Measurements from ENCODE around the gene IL1RAPL2.
"Not testable (repeated sequence)": the region's sequence is repeated elsewhere in the genome, so short reads cannot be mapped to it uniquely, and the experiment has no call there.

Gene IL1RAPL2

DNA sequence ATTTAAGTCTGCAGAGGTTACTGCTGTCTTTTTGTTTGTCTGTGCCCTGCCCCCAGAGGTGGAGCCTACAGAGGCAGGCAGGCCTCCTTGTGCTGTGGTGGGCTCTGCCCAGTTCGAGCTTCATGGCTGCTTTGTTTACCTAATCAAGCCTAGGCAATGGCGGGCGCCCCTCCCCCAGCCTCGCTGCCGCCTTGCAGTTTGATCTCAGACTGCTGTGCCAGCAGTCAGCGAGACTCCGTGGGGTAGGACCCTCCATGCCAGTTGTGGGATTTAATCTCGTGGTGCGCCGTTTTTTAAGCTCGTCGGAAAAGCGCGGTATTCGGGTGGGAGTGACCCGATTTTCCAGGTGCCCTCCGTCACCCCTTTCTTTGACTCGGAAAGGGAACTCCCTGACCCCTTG is 111.5 kb downstream of the IL1RAPL2 start:
- not testable (repeated sequence) for DNase-seq

GRCh38 chrX:104679175-104679574 is 113.2 kb downstream of the IL1RAPL2 start:
- DNase-seq = no peak

GRCh38 chrX:104681214-104681613 is 115.2 kb downstream of the IL1RAPL2 start:
- DNase-seq = no peak

DNA sequence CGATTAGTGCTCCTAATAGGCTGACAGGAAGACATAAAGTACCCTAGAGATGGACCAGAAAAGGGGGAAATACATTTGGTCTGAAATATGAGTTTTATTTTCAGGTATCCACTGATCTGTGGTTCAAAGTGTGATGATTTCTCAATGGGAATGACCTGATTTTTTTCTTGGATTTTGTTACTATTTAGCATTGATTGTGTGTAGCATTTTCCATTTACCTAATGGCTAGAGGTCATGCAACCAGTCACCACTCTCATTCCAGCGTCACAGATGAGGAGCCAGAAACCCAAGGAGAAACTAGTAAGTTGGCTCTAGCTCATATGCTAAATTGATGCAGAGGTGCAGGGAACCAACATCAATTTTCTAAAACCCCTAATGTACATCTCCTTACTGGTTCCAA is 118.1 kb downstream of the IL1RAPL2 start:
- DNase-seq = no peak

- no peak for DNase-seq
Measured at GRCh38 chrX:104695593-104695992, 129.6 kb downstream of the IL1RAPL2 start.

DNA sequence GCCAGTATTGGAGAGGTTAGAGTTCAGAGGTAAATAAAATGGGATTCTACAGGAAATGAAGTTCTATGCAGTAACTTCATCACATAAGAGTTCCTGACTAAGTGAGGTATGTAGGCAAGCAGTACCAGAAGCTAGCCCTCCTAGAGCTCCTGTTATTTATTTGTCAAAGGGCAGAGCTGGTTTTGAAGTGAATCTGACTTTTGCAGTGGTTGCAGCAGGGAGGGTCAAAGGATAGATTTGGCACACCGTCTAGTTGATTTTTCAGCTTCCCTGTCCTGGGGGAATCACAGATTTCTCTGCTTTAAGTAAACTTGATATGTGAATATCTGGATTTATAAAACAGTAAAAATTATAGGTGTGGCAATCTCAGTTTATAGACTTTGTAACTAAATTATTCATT is 130.7 kb downstream of the IL1RAPL2 start:
- DNase-seq = no peak

DNA sequence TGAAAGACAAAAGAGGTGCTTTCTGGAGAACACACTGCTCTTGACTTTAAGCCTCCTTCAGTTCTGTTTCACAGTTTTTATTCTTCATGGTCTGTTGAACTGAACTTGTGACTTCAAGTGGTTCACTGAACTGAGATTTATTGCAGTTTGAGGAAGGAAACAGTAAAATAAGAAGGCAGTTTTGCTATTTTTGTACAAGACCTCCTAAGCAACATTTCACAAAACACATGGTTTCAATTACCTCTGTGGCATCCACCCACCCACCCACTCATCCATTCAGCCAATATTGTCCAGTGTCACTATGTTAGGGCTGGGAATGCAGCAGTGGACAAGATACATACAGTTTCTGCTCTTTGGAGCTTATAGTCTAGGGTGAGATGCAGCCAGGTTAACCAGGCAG is 131.3 kb downstream of the IL1RAPL2 start:
- DNase-seq = peak; percentile 17

DNA sequence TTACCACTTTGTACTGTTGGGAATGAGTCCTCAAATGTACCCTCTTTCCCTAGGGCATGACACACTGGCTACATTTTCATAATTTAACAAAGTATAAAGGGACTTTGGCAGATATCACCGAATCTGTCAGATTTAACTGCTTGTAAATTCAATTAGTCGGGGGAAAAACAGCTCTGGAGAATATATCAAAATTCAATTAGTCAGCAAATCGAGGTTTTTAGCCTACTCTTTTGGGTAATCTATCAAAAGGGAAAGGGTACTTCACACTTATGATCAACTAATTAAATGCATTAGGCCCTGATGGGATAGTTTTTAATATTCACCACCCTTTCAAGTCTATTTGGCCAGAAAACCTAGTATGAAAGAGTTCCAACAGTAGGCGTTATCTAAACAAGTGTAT is 141.0 kb downstream of the IL1RAPL2 start:
- no peak for DNase-seq

DNA sequence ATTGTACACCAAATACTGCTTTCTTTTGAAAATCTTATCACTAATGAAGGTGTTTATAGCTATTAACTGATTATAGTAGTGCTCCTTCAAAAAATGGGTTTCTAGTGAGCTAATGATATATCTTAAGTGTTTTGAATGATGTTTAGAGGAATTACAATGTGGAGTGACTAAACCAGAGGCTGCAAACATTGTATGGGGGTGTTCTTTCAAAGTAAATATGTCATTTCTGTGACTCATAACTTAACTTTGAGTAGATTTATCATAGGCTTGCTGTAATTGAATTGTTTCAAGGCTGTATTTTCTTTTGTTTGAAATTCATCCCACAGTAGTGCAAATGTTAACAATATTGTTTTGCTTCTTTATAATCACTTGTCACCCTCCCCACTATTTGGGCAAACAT is 141.6 kb downstream of the IL1RAPL2 start:
- no peak for DNase-seq

GRCh38 chrX:104712515-104712914 is 146.5 kb downstream of the IL1RAPL2 start:
- no peak for DNase-seq

- DNase-seq = no peak
Measured at GRCh38 chrX:104721854-104722253, 155.9 kb downstream of the IL1RAPL2 start.

- no peak for DNase-seq
Measured at GRCh38 chrX:104728456-104728855, 162.5 kb downstream of the IL1RAPL2 start.

GRCh38 chrX:104742355-104742754 is 176.4 kb downstream of the IL1RAPL2 start:
- DNase-seq = no peak

DNA sequence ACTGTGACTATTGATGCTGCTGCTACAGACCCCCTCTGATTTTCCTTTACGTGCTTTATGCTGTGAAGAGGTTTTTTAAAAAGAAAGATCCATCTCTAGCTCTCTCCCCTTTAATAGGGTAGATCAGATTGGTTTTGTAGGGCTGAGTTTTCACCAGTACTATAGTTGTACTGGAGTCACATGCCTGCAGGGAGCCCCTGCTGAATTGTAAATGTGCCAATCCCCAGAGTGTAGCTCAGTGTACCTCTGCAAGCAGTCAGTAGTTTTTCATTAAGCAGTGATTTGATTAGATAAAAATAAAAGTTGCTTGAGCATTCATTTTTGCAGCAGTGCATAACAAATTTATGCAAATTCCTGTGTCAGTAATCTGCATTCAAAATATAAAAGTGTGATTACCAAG is 179.2 kb downstream of the IL1RAPL2 start:
- DNase-seq = no peak

GRCh38 chrX:104749951-104750610 is 184.1 kb downstream of the IL1RAPL2 start:
- peak; percentile 19 for DNase-seq

GRCh38 chrX:104762641-104763040 is 196.6 kb downstream of the IL1RAPL2 start:
- DNase-seq = no peak

DNA sequence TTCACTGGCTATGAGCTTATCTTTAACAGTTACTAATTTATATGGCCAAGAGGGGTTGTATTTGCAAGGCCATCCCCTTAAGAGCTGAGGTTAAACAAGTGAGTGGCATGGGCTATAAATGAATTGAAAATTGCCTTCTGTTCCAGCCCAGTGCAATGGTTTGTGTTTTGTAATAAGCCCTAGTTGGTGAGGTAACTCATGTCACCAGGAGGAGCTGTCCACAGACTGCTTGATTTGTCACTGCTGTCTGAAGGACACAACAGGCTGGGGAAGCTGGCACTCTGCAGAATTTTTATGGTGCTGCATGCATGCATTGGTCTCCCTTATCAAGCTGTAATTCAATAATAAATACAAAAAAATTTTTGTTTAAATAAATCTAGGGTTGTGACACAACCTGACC is 223.8 kb downstream of the IL1RAPL2 start:
- no peak for DNase-seq

GRCh38 chrX:104795804-104796203 is 229.8 kb downstream of the IL1RAPL2 start:
- no peak for DNase-seq

GRCh38 chrX:104803219-104803618 is 237.2 kb downstream of the IL1RAPL2 start:
- no peak for DNase-seq

DNA sequence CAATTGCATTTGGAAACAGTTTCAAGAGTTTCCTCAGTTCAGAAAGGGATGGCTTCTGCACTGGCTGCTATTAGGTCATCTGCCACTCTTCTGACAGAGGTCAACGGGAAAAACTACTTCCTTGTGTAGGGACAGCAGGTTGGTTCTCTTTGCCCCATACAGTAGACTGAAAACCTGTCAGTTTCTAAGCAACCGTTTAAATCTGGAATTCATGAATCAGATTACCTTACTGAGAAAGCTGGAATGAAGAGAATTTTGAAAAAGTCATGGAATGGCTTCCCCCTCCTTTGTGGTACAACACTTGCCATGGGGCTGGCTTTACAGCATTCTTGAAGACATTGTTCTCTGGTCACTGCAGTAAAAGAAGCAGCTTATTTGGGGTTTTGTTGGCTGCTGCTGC is 240.3 kb downstream of the IL1RAPL2 start:
- no peak for DNase-seq

DNA sequence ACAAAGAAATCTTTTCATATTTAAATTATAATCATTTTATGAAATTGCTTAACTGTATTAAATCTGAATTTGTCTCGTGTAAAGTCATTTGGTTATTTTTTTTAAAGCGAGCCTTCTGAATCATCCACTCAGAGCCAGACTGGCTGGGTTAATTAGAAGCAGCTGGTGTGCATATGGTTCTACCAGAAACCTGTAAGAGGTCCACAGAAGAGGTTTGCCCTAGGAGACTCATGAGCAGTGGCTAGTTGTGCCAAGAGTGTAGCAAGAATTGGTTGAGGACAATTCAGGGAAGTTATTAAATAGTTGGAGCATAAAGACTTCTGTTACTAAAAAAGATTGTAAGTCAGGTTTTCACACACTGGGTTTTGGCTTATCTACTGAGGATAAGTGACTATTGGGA is 267.4 kb downstream of the IL1RAPL2 start:
- DNase-seq = no peak

DNA sequence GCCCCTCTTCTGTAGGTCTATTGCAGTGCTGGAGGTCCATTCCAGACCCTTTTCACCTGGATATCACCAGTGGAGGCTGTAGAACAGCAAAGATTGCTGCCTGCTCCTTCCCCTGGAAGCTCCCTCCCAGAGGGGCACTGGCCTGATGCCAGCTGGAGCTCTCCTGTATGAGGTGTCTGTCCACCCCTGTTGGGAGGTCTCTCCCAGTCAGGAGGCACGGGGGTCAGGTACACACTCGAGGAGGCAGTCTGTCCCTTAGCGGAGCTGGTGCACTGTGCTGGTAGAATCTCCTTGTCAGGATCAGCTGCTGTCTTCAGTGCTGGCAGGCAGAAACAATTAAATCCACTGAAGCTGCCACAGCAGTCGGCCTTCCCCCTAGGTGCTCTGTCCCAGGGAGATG is 276.6 kb downstream of the IL1RAPL2 start:
- DNase-seq = no peak

DNA sequence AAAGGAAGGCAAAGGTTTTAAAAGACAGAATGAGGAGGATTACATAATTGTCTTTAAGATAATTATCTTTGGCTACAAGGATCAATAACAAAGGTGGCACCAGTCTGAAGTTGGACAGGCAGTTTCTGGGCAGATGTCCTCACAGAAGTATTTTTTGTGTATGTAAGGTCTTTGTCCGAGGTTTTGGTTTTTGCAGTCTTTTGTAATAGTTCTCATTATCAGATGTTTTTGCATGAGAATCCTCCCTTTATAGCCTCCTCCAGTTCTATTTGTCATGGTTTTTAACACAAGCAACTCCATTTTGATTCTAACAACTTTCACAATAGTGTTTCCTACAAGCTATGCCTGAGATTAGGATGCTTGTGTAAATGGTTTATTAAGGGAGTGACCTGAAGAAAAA is 286.2 kb downstream of the IL1RAPL2 start:
- no peak for DNase-seq

DNA sequence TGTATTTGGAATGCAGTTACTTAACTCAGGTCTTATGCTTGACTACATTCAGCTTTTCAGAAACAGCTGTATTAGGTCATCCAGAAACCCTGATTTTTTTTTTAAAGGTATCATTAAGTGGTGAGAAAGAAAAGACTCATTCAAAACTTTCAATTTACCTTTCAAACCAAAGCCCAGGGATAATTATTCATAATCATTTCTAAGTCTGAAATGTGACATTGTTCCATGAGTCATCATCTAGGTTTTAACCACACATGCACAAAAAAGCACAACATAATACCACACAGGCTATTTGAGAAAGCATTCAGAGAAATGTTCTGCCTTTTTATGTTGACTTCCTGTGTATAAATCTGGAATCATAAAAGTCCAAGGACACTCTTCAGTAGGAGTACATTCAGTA is 288.2 kb downstream of the IL1RAPL2 start:
- no peak for DNase-seq

DNA sequence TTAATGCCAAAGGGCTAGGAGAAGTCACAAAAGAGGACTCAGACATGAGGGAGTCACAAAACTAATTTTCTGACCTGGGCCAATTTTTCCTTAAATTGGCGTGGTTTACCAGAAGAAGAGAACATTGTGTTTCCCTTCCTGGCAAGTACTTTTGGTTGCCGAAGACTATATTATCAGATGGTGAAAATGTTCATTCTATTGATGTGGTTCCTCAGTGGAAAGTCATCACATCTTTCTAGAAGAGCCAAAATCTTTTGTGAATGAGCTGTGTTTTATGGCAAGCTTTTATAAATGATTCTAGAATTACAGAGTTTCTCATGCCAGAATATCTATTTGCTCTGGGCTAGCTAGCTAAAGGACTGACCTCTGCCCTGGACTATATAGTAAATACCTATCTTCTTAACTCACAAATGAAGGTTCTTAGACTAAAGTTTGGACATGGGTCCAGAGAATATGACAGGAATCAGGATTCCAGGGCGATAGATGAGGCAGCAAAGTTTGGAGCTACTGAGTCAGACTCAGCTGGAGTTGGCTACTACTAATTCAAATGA is 288.9 kb downstream of the IL1RAPL2 start:
- DNase-seq = no peak
